GM12801 (cell line): ENCODE measurements around the gene NEBL.

Experiments
- CTCF ChIP-seq: IDR thresholded peaks from one replicate; pipeline ENCODE4 v1.5.1; 2011; ENCODE audit warnings: control low read depth; ENCODE audit not compliant: insufficient read length; ENCODE audit errors: extremely low read depth

NEBL gene

DNA sequence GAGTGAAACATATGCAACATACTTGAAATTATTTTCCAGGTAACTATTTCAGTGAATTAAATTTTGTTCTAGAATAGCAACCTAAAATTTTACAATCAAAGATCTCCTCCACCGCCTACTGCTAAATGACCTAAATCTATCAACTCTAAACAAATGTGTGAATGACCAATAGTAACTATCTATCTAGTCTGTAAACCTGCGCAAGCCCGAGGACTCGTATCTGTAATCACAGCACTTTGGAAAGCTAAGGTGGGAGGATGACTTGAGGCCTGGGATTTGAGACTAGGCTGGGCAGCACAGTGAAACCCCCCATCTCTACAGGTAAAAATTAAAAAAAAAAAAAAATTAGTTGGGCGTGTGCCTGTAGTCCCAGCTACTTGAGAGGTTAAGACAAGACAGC lies 83.0 kb downstream of the NEBL start:
- no peak for TF ChIP-seq CTCF

GRCh38 chr10:20811131-20811530 lies 86.0 kb downstream of the NEBL start:
- no peak for TF ChIP-seq CTCF

DNA sequence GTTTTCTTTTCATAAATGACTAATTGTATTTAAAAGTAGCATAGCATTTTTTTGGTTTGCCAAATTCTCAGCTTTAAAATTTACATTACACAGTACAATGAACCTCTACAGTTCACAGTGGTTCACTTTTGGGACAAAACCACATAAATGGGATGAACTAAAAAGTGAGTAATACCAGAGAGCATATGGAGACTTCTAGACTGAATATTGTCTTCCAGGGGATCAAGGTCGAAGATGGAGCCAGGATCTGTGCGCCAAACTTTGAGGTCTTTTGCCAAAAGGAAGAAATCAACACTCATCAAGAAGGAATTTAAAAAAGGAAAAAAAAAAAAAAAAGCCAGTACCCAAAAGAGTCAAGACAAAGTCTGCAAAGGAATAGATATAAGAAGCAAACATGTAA lies 87.5 kb downstream of the NEBL start:
- TF ChIP-seq CTCF = no peak

- no peak for TF ChIP-seq CTCF
These were observed 90.6 kb downstream of the NEBL start for GRCh38 chr10:20806487-20806886.

- no peak for TF ChIP-seq CTCF
These were observed 99.8 kb downstream of the NEBL start for GRCh38 chr10:20797290-20797689.

GRCh38 chr10:20795391-20795790 lies 101.7 kb downstream of the NEBL start:
- no peak for TF ChIP-seq CTCF

GRCh38 chr10:20785174-20785573 lies 111.9 kb downstream of the NEBL start:
- TF ChIP-seq CTCF = no peak
